CD4-positive, alpha-beta T cell (primary cell): ENCODE data around the gene ITPR3. TPM values are rescaled to one million over a fixed set of nuclear protein-coding genes. Genes with fewer than 3 reads are reported as not detected.
A peak's percentile ranks its signal among the peaks of the same experiment; 100 is the strongest.

Source experiments
- ATAC-seq: fragments of 200-7000 bp; cut with Tn5 transposase; one replicate; pipeline ENCODE4 v1.10.0; 2022; ENCODE audit warnings: mild to moderate bottlenecking; ENCODE audit not compliant: poor library complexity
- CTCF ChIA-PET: fragments of 350-600 bp; sonication (Branson Sonifier 250); formaldehyde crosslinking; loops from one replicate; lab custom pipeline; 2021; ENCODE audit warnings: antibody characterized with exemption, inconsistent platforms; lab: Charles Lee
- POLR2A ChIA-PET: fragments of 350-600 bp; sonication (Branson Sonifier 250); formaldehyde crosslinking; loops from one replicate; lab custom pipeline; 2021; ENCODE audit warnings: antibody characterized with exemption, inconsistent platforms; lab: Charles Lee
- DNase-seq, 14 experiments: peaks; one replicate each; pipeline ENCODE4 v3.0.0-alpha.2; 2013 to 2020; ENCODE audit warnings: mixed read lengths in 2 of 14
- H3K27ac ChIP-seq, 2 donors: one replicate each; pipeline versions ENCODE4 v1.5.1 to v1.7.0; 2013; ENCODE audit warnings: low read length in 2 of 2, low read depth in 1 of 2, mild to moderate bottlenecking in 1 of 2
- H3K27me3 ChIP-seq, 2 experiments: 1 replicate in 1 of 2; 2 replicates in 1 of 2; pipeline versions ENCODE4 v1.6.1 to v1.7.0; 2013; ENCODE audit warnings: low read length in 2 of 2, control low read depth in 1 of 2, mild to moderate bottlenecking in 1 of 2, moderate library complexity in 1 of 2; ENCODE audit not compliant: insufficient read depth in 2 of 2, control insufficient read depth in 1 of 2
- H3K36me3 ChIP-seq: one replicate; pipeline ENCODE4 v1.6.1; 2013; ENCODE audit warnings: low read length, control low read depth; ENCODE audit not compliant: insufficient read depth
- H3K4me1 ChIP-seq: one replicate; pipeline ENCODE4 v1.6.1; 2013; ENCODE audit warnings: low read length, control low read depth; ENCODE audit not compliant: insufficient read depth
- H3K4me3 ChIP-seq: one replicate; pipeline ENCODE4 v1.5.1; 2013; ENCODE audit warnings: mild to moderate bottlenecking, low read length, moderate library complexity
- H3K9me3 ChIP-seq, 2 experiments: 1 replicate in 1 of 2; 2 replicates in 1 of 2; pipeline versions ENCODE4 v1.6.1 to v1.7.0; 2013; ENCODE audit warnings: low read length in 2 of 2, mild to moderate bottlenecking in 2 of 2, control low read depth in 1 of 2, moderate library complexity in 1 of 2; ENCODE audit not compliant: control insufficient read depth in 1 of 2, insufficient read depth in 1 of 2
- H3K27ac Mint-ChIP-seq: one replicate; pipeline ENCODE4 v1.8.0; 2020; ENCODE audit warnings: mixed read lengths
- H3K27me3 Mint-ChIP-seq: one replicate; pipeline ENCODE4 v1.8.0; 2021; ENCODE audit warnings: mixed read lengths
- H3K36me3 Mint-ChIP-seq: one replicate; pipeline ENCODE4 v1.8.0; 2021; ENCODE audit warnings: low read depth, mixed read lengths
- H3K4me1 Mint-ChIP-seq: one replicate; pipeline ENCODE4 v1.8.0; 2021; ENCODE audit warnings: low read depth, mixed read lengths
- H3K4me3 Mint-ChIP-seq: one replicate; pipeline ENCODE4 v1.8.0; 2020; ENCODE audit warnings: mild to moderate bottlenecking, mixed read lengths
- H3K9me3 Mint-ChIP-seq: one replicate; pipeline ENCODE4 v1.8.0; 2020; ENCODE audit warnings: mixed read lengths
- CTCF ChIP-seq: fragments of 200-600 bp; IDR thresholded peaks from one replicate; pipeline ENCODE4 v1.8.0; 2022; ENCODE audit warnings: antibody characterized with exemption, mild to moderate bottlenecking
- intact Hi-C, 2 experiments: fragments of 100-400 bp; cut with DNase I in 1 of 2; cut with micrococcal nuclease in 1 of 2; formaldehyde crosslinking; loops; one replicate each; pipeline versions ENCODE4 v1.15.1 to v1.9.0; 2023 to 2025; cut with DNase I, micrococcal nuclease
- total RNA-seq, 174 experiments: library from RNA in 2 of 174; stranded (reverse) in 2 of 174; gene quantifications; one replicate each; pipeline ENCODE4 v1.2.3 and lab custom pipeline; 2021 to 2026

The ITPR3 gene
- total RNA-seq, 2 experiments from 2014 or later = 44.5 to 45.5 TPM

GRCh38 chr6:33688006-33688405 is 66.9 kb downstream of the ITPR3 start:
- H3K9me3 Mint-ChIP-seq = no peaks in the 10 kb centered on the region
- H3K4me3 Mint-ChIP-seq = no peak overlapping the region
- H3K4me1 ChIP-seq = peaks cover 26% of the 10 kb centered on the region
- H3K9me3 ChIP-seq = no peaks in the 10 kb centered on the region
- DNase-seq = no peak
- H3K27ac ChIP-seq = no peak overlapping the region
- H3K4me3 ChIP-seq = no peak overlapping the region
- peaks cover 28% of the 10 kb centered on the region for H3K4me1 Mint-ChIP-seq
- H3K27ac Mint-ChIP-seq = no peak overlapping the region
- H3K36me3 ChIP-seq = peaks cover 91% of the 10 kb centered on the region
- no peaks in the 10 kb centered on the region for H3K27me3 Mint-ChIP-seq
- TF ChIP-seq CTCF = no peak
- H3K27me3 ChIP-seq = no peaks in the 10 kb centered on the region
- ATAC-seq = no peak
- ChIA-PET CTCF (interaction anchor here (1.5 kb wide), 1 partner anchor 12 kb away, joined by 4 read pairs; no protein-coding TSS in a partner anchor), POLR2A (no interaction called here)
- intact Hi-C loops = no loop called here
- peaks cover 95% of the 10 kb centered on the region for H3K36me3 Mint-ChIP-seq

DNA sequence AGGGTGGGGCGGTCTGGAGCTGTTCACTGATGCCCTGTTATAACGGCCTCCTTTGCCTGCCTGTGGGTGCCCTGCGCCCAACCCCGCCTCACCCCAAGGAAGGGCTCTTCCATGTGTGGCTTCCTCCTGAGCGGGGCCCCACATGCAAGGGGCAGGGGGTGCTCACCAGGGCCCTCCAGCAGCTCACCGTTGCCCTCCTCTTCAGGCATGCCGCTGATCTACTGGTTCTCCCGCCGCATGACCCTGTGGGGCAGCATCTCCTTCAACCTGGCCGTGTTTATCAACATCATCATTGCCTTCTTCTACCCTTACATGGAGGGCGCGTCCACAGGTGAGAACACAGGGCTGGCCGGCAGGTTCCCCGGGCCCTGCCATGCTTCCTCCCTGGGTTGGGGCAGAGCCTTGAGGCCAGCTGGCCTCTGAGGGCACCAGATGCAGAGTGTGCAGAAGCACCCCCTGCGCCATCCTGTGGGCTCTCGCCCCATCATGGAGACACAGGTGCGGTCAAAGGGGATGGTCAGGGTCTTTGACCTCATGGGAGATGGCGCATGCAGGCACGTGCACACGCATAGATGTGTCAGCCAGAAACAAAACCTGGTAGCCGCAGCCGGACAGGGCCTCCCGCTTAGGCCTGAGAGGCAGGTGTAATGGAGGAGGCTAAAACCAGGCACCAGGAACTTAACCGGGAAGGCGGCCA is 67.5 kb downstream of the ITPR3 start:
- Histone ChIP-seq H3K4me3 (no peak overlapping the region), H3K27me3 (no peaks in the 10 kb centered on the region), H3K4me1 (peaks cover 26% of the 10 kb centered on the region), H3K9me3 (no peaks in the 10 kb centered on the region), H3K27ac (no peak overlapping the region), H3K36me3 (peaks cover 91% of the 10 kb centered on the region)
- intact Hi-C loops = no loop called here
- peaks cover 89% of the 10 kb centered on the region for H3K36me3 Mint-ChIP-seq
- no peak for DNase-seq
- no peak overlapping the region for H3K27ac Mint-ChIP-seq
- H3K4me1 Mint-ChIP-seq = peaks cover 28% of the 10 kb centered on the region
- TF ChIP-seq CTCF = no peak
- no peak overlapping the region for H3K4me3 Mint-ChIP-seq
- CTCF ChIA-PET = interaction anchor here (0.6 kb wide), 1 partner anchor 90 kb away, joined by 3 read pairs; no protein-coding TSS in a partner anchor
- no peaks in the 10 kb centered on the region for H3K9me3 Mint-ChIP-seq
- ATAC-seq = no peak
- POLR2A ChIA-PET = no interaction called here
- H3K27me3 Mint-ChIP-seq = no peaks in the 10 kb centered on the region

- POLR2A ChIA-PET = no interaction called here
- peaks cover 87% of the 10 kb centered on the region for H3K36me3 Mint-ChIP-seq
- DNase-seq = no peak
These were observed 68.0 kb downstream of the ITPR3 start for GRCh38 chr6:33689148-33689494.

More at GRCh38 chr6:33689148-33689494, 68.0 kb downstream of the ITPR3 start:
- H3K4me3 ChIP-seq = no peak overlapping the region
- ATAC-seq = no peak
- no peaks in the 10 kb centered on the region for H3K27me3 ChIP-seq
- CTCF ChIA-PET = interaction anchor here (0.6 kb wide), 1 partner anchor 91 kb away, joined by 3 read pairs; no protein-coding TSS in a partner anchor
- no peak overlapping the region for H3K27ac ChIP-seq
- H3K9me3 ChIP-seq = no peaks in the 10 kb centered on the region
- peaks cover 91% of the 10 kb centered on the region for H3K36me3 ChIP-seq
- peak overlapping the region; percentile 31 for H3K27ac Mint-ChIP-seq
- no peak overlapping the region for H3K4me3 Mint-ChIP-seq
- no peaks in the 10 kb centered on the region for H3K9me3 Mint-ChIP-seq
- TF ChIP-seq CTCF = no peak
- intact Hi-C loops = no loop called here
- peaks cover 31% of the 10 kb centered on the region for H3K4me1 Mint-ChIP-seq
- peaks cover 29% of the 10 kb centered on the region for H3K4me1 ChIP-seq
- H3K27me3 Mint-ChIP-seq = no peaks in the 10 kb centered on the region
